Measurements from ENCODE around the gene BIN2. TPM values are rescaled to one million over a fixed set of nuclear protein-coding genes. Genes with fewer than 3 reads are reported as not detected.

The BIN2 gene
- total RNA-seq, 1 experiment from 2014 or later = not detected

- Histone ChIP-seq H3K4me1 (ENCODE audit: insufficient read depth, low read length) (peaks cover 5% of the 10 kb centered on the region; the same call in 1 of the 2 replicates), H2AK5ac (ENCODE audit: insufficient read length, low read length) (no peak overlapping the region), H3K4me2 (ENCODE audit: insufficient read depth, insufficient read length, low read length) (no peak overlapping the region), H3K56ac (ENCODE audit: insufficient read length, low read depth, low read length) (no peak overlapping the region), H3K4ac (ENCODE audit: low read depth, low read length) (no peak overlapping the region), H2BK5ac (ENCODE audit: insufficient read length, low read length) (no peak overlapping the region), H4K20me1 (ENCODE audit: control insufficient read depth, insufficient read depth, insufficient read length) (no peaks in the 10 kb centered on the region), H2BK15ac (ENCODE audit: low read depth, low read length) (no peak overlapping the region), H3K14ac (ENCODE audit: insufficient read depth, low read length) (no peak overlapping the region), H3K79me2 (ENCODE audit: insufficient read depth, low read length) (no peaks in the 10 kb centered on the region), H3K23ac (ENCODE audit: insufficient read length, low read depth, low read length) (no peak overlapping the region), H3K18ac (ENCODE audit: insufficient read length, low read depth, low read length) (no peak overlapping the region), H2BK12ac (ENCODE audit: insufficient read length, low read depth, low read length) (no peak overlapping the region), H2BK20ac (ENCODE audit: low read depth, low read length, poor library complexity, severe bottlenecking) (no peak overlapping the region), H3K27me3 (ENCODE audit: insufficient read depth, low read length) (no peaks in the 10 kb centered on the region), H3K9me3 (ENCODE audit: control insufficient read depth, low read depth, low read length) (no peaks in the 10 kb centered on the region), H2BK120ac (ENCODE audit: low read depth, low read length, poor library complexity, severe bottlenecking) (no peak overlapping the region), H3K27ac (ENCODE audit: insufficient read length, low read depth, low read length) (no peak overlapping the region), H3K79me1 (ENCODE audit: insufficient read depth, low read depth, low read length, poor library complexity, severe bottlenecking) (no peaks in the 10 kb centered on the region), H3K23me2 (ENCODE audit: insufficient read length, low read depth, low read length, poor library complexity, severe bottlenecking) (no peaks in the 10 kb centered on the region), H2AFZ (ENCODE audit: low read length) (no peak overlapping the region), H4K91ac (ENCODE audit: insufficient read length, low read depth, low read length) (no peak overlapping the region), H3K9ac (ENCODE audit: extremely low read depth, insufficient read length, low read length) (no peak overlapping the region), H3T11ph (ENCODE audit: low read length) (no peak overlapping the region), H4K5ac (ENCODE audit: insufficient read length, low read depth, low read length) (no peak overlapping the region), H4K8ac (replicated peaks; ENCODE audit: insufficient read length, low read depth, low read length) (no peak overlapping the region)
- Mint-ChIP-seq H3K9me3 (no peaks in the 10 kb centered on the region), H3K27ac (peak overlapping the region in 1 of 3 experiments; percentile 60; a peak in 3 of 7 replicates), H3K4me3 (no peak overlapping the region; a peak in 1 of 5 replicates), H3K36me3 (ENCODE audit: insufficient read depth in 1 of 3, low read depth in 3 of 3) (no peaks in the 10 kb centered on the region; a peak in 1 of 7 replicates), H3K4me1 (peaks cover 37 to 46% of the 10 kb centered on the region in 2 experiments), H3K27me3 (ENCODE audit: low read depth) (no peaks in the 10 kb centered on the region; the same call in 1 of the 2 replicates)
- TF ChIP-seq, protein P1, sequence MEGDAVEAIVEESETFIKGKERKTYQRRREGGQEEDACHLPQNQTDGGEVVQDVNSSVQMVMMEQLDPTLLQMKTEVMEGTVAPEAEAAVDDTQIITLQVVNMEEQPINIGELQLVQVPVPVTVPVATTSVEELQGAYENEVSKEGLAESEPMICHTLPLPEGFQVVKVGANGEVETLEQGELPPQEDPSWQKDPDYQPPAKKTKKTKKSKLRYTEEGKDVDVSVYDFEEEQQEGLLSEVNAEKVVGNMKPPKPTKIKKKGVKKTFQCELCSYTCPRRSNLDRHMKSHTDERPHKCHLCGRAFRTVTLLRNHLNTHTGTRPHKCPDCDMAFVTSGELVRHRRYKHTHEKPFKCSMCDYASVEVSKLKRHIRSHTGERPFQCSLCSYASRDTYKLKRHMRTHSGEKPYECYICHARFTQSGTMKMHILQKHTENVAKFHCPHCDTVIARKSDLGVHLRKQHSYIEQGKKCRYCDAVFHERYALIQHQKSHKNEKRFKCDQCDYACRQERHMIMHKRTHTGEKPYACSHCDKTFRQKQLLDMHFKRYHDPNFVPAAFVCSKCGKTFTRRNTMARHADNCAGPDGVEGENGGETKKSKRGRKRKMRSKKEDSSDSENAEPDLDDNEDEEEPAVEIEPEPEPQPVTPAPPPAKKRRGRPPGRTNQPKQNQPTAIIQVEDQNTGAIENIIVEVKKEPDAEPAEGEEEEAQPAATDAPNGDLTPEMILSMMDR (conservative IDR thresholded peaks at IDR 0.05) = no peak
- WGBS (ENCODE audit: extremely low coverage, insufficient read length, low lambda C conversion rate) = no CpG with 5 or more reads among the region's 4 CpGs
- no peak for DNase-seq
These were observed 979 bp upstream of the BIN2 start for GRCh38 chr12:51324953-51325352.
